GM10248 (cell line): ENCODE measurements around the gene BCL11A.

ENCODE experiments used
- CTCF ChIA-PET: fragments of 300-600 bp; sonication (Branson Sonifier 250); formaldehyde crosslinking; extraction: SDS; loops from one replicate; lab custom pipeline; 2021; ENCODE audit warnings: antibody characterized with exemption; lab: Yijun Ruan, JAX
- POLR2A ChIA-PET: fragments of 350-650 bp; sonication (Branson Sonifier 250); formaldehyde crosslinking; extraction: SDS; loops from one replicate; lab custom pipeline; 2020; ENCODE audit warnings: antibody characterized with exemption; lab: Yijun Ruan, JAX
- DNase-seq: peaks from one replicate; pipeline ENCODE4 v3.0.0; 2012; ENCODE audit errors: extremely low spot score
- TF ChIP-seq, protein P1 (sequence below): IDR thresholded peaks from 2 replicates; pipeline ENCODE4 v1.5.1; 2012; ENCODE audit warnings: mild to moderate bottlenecking, low read depth; ENCODE audit errors: extremely low read depth, missing control alignments, control extremely low read depth

BCL11A gene

DNA sequence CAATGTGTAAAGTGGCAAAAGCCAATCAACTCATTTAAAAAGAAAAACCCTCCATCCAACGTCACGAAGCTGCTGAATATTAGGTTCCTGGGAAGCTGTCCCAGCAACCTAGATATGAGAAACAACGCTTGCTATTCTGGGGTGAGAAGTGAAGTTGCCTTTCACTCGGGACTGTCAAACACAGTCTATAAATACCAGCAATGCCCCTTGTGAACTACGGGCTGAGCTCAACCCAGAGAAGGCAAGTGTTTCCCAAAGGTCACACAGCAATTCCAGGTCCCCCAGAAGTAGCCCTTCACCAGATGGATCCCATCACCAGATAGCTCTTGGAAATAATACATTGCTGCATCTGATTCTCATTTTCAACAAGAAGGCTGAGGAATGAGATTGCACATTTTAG, 67.9 kb downstream of the BCL11A start:
- TF ChIP-seq, protein P1, sequence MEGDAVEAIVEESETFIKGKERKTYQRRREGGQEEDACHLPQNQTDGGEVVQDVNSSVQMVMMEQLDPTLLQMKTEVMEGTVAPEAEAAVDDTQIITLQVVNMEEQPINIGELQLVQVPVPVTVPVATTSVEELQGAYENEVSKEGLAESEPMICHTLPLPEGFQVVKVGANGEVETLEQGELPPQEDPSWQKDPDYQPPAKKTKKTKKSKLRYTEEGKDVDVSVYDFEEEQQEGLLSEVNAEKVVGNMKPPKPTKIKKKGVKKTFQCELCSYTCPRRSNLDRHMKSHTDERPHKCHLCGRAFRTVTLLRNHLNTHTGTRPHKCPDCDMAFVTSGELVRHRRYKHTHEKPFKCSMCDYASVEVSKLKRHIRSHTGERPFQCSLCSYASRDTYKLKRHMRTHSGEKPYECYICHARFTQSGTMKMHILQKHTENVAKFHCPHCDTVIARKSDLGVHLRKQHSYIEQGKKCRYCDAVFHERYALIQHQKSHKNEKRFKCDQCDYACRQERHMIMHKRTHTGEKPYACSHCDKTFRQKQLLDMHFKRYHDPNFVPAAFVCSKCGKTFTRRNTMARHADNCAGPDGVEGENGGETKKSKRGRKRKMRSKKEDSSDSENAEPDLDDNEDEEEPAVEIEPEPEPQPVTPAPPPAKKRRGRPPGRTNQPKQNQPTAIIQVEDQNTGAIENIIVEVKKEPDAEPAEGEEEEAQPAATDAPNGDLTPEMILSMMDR, result no peak
- POLR2A ChIA-PET, result no interaction called here
- CTCF ChIA-PET, result interaction anchor here (0.9 to 1.3 kb wide), 3 partner anchors 9 to 45 kb away, joined by 3 to 4 read pairs (median 3); no protein-coding TSS in a partner anchor
- DNase-seq, result no peak

DNA sequence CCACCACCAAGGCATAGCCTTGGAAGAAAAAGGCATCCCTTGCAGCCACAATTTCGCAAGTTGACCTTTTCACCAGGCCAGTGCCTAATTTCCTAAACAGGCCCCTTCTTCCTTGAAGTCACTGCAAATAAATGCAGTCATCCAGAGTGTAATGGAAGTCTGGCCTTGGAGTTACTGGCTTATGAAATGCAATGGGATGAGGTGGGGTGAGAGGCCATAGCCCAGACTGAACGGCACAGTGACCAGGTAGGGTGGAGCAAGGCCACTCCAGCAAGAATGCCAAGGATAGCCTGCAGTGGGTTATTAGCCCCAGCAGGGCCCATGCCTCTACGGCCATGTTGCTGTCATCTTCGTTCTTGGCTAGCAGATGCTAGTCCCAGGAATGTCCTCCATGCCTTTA, 68.4 kb downstream of the BCL11A start:
- ChIA-PET POLR2A (no interaction called here), CTCF (interaction anchor here (0.9 to 1.3 kb wide), 3 partner anchors 9 to 45 kb away, joined by 3 to 4 read pairs (median 3); no protein-coding TSS in a partner anchor)
- TF ChIP-seq, protein P1, result no peak
- DNase-seq, result no peak

DNA sequence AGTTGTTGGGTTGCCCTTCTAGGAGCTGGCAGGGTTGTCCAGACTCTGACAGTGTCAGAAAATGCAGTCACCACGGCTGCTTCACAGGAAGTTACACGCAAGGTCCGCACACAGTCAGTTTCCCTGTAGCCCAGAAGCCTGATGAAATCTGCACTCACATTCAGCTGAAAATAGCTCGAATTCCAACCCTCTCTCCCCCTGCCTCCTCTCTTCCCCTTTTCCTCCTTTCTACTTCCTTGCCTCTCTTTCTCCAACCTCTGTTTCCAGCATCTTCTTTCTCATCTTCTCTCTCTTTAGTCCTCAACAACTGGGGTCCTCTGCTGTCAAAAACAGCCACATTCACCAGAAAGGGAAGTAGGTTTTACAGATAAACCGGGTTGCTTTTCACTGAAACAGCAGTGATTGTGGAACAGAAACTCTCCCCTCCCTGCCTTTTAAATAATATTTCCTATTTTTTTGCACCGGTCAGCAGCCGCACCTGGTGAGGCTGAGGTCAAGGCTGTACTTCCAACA, 69.3 kb downstream of the BCL11A start:
- CTCF ChIA-PET, result interaction anchor here (1.4 to 1.8 kb wide), 3 partner anchors 13 to 66 kb away, joined by 3 to 5 read pairs (median 4); no protein-coding TSS in a partner anchor
- TF ChIP-seq, protein P1, result no peak
- DNase-seq, result no peak
- POLR2A ChIA-PET, result interaction anchor here (0.7 kb wide), 1 partner anchor 188 kb away, joined by 3 read pairs; no protein-coding TSS in a partner anchor

DNA sequence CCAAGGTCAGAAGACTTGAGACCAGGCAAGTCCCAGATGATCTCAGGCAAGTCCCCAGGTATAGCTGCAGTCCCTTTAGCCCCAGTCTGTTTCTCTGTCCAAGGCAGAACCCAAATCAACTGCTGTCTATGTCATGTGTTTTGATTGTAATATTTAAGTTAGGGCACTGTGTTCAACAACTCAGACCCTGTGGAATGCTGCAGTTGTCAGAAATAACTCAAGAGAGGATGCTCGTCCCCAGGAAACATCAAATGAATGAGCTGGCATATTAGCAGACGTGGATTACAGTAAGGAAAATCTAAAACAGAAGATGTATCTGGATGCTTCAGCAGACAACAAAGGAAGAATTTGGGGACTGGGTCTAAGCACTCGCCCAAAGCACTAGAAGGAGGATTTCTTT, 70.1 kb downstream of the BCL11A start:
- TF ChIP-seq, protein P1, result no peak
- DNase-seq, result no peak
- POLR2A ChIA-PET, result interaction anchor here (0.7 kb wide), 1 partner anchor 187 kb away, joined by 3 read pairs; no protein-coding TSS in a partner anchor
- CTCF ChIA-PET, result interaction anchor here (0.8 to 1.8 kb wide), 4 partner anchors 14 to 67 kb away, joined by 3 to 5 read pairs (median 4); no protein-coding TSS in a partner anchor

DNA sequence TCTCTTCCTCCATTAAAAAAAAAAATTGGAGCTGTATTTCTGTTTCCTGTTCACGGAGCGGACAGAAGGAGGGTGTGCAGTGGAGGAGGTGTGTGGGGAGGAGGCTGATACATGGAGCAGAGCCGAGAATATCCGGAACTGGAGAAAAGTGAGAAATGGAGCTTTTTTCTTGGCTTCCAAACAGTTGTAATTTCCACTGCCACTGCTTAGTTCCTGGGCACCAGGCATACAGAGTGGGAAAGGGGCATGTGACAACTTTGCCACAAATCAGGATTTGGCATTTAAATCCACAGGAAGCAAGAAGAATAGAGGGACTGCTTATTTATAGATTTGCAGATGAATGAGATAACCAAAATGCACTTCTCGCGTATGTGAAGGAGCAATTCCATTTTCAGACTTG, 71.2 kb downstream of the BCL11A start:
- DNase-seq, result no peak
- TF ChIP-seq, protein P1, result no peak
- POLR2A ChIA-PET, result no interaction called here
- CTCF ChIA-PET, result interaction anchor here (1.0 to 1.6 kb wide), 4 partner anchors 13 to 68 kb away, joined by 3 to 4 read pairs (median 4); no protein-coding TSS in a partner anchor

DNA sequence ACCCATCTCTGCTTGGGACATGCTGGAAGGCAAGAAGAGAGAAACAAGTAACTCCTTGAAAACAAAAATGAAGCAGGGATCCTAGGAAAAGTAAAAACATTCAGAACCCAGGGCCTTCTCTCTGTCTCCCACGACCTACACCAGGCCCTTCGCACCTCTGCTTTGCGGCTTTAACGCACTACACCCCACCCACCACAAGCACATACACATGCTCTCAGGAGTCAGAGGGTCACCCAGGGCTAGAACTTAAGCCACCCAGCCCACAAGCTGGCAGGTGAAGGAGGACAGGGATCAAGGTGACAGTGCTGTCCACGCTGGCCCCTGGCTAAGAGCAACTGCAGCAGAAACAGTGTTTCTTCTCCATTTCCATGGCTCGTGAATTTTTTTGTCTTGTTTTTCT, 72.2 kb downstream of the BCL11A start:
- TF ChIP-seq, protein P1, result no peak
- no peak for DNase-seq
- CTCF ChIA-PET, result interaction anchor here (1.6 kb wide), 1 partner anchor 42 kb away, joined by 4 read pairs; no protein-coding TSS in a partner anchor
- POLR2A ChIA-PET, result no interaction called here
